NB4 (cell line): ENCODE measurements around the gene ARSK.

Experiments
- CTCF ChIP-seq: IDR thresholded peaks from one replicate; pipeline ENCODE4 v1.5.1; 2012; ENCODE audit warnings: low read depth, low read length
- MAX ChIP-seq: IDR thresholded peaks from 2 replicates; pipeline ENCODE4 v1.6.1; 2011; ENCODE audit warnings: low read depth, low read length
- POLR2A ChIP-seq: IDR thresholded peaks from 2 replicates; pipeline ENCODE4 v1.6.1; 2011; ENCODE audit warnings: mild to moderate bottlenecking; ENCODE audit not compliant: insufficient read length; ENCODE audit errors: extremely low read depth

- no peak for TF ChIP-seq CTCF
- TF ChIP-seq POLR2A, result no peak
- no peak for TF ChIP-seq MAX
These were observed 97.9 kb downstream of the ARSK start for GRCh38 chr5:95652849-95653248.
